DND-41 (cell line): Measurements from ENCODE around the gene IFT43.

Experiments
- ATAC-seq: fragments of 200-7000 bp; cut with Tn5 transposase; 3 replicates; pipeline ENCODE4 v1.9.1; 2021; ENCODE audit warnings: low read depth; ENCODE audit not compliant: insufficient read depth
- DNase-seq: peaks from one replicate; pipeline ENCODE4 v3.0.0-alpha.2; 2020
- H2AFZ ChIP-seq: 2 replicates; pipeline ENCODE4 v1.6.0; 2012; ENCODE audit warnings: low read depth, low read length
- H3K27ac ChIP-seq: 2 replicates; pipeline ENCODE4 v1.5.1; 2012; ENCODE audit warnings: low read length, inconsistent platforms
- H3K27me3 ChIP-seq: fragments of 200-600 bp; sonication (generic); 2 replicates; pipeline ENCODE4 v1.6.0; 2012; ENCODE audit warnings: low read length, mild to moderate bottlenecking, inconsistent platforms; ENCODE audit not compliant: insufficient read depth, poor library complexity
- H3K36me3 ChIP-seq: 2 replicates; pipeline ENCODE4 v1.5.1; 2012; ENCODE audit warnings: low read length, inconsistent platforms; ENCODE audit not compliant: insufficient read depth
- H3K4me1 ChIP-seq: 2 replicates; pipeline ENCODE4 v1.5.1; 2012; ENCODE audit warnings: mild to moderate bottlenecking, low read length; ENCODE audit not compliant: insufficient read depth
- H3K4me2 ChIP-seq: 2 replicates; pipeline ENCODE4 v1.6.0; 2012; ENCODE audit warnings: mild to moderate bottlenecking, moderate library complexity, low read length, inconsistent platforms; ENCODE audit not compliant: insufficient read depth
- H3K4me3 ChIP-seq, 2 experiments: fragments of 200-600 bp in 1 of 2; shearing (Covaris generic) in 1 of 2; 2 replicates each; pipeline ENCODE4 v1.5.1; 2012 to 2016; ENCODE audit warnings: inconsistent platforms in 2 of 2, low read length in 2 of 2, mild to moderate bottlenecking in 2 of 2, low read depth in 1 of 2, moderate library complexity in 1 of 2
- H3K79me2 ChIP-seq: 2 replicates; pipeline ENCODE4 v1.6.0; 2012; ENCODE audit warnings: low read length, inconsistent platforms; ENCODE audit not compliant: insufficient read depth
- H3K9ac ChIP-seq: 2 replicates; pipeline ENCODE4 v1.6.0; 2012; ENCODE audit warnings: low read depth, mild to moderate bottlenecking, inconsistent platforms, low read length, moderate library complexity
- H3K9me3 ChIP-seq: 2 replicates; pipeline ENCODE4 v1.5.1; 2012; ENCODE audit warnings: low read length, moderate library complexity, mild to moderate bottlenecking, inconsistent platforms; ENCODE audit not compliant: insufficient read depth, severe bottlenecking
- H4K20me1 ChIP-seq: 2 replicates; pipeline ENCODE4 v1.6.0; 2012; ENCODE audit warnings: low read length; ENCODE audit not compliant: insufficient read depth
- CTCF ChIP-seq: IDR thresholded peaks from 2 replicates; pipeline ENCODE4 v1.5.1; 2012; ENCODE audit warnings: borderline replicate concordance, low read length, moderate library complexity, mild to moderate bottlenecking; ENCODE audit not compliant: poor library complexity, severe bottlenecking; ENCODE audit errors: extremely low read depth
- EZH2 ChIP-seq: IDR thresholded peaks from 3 replicates; pipeline ENCODE4 v1.6.1; 2012; ENCODE audit warnings: borderline replicate concordance, low read depth, mild to moderate bottlenecking, moderate library complexity, low read length, inconsistent platforms; ENCODE audit not compliant: severe bottlenecking

Gene IFT43

GRCh38 chr14:76129851-76130576 lies 144.5 kb downstream of the IFT43 start:
- Histone ChIP-seq H3K79me2 (no peaks in the 10 kb centered on the region), H3K4me1 (peaks cover 6% of the 10 kb centered on the region; the same call in 1 of the 2 replicates), H3K4me2 (no peak overlapping the region), H3K9ac (no peak overlapping the region), H3K27ac (no peak overlapping the region), H3K36me3 (no peaks in the 10 kb centered on the region), H2AFZ (no peak overlapping the region), H4K20me1 (peaks cover 11% of the 10 kb centered on the region), H3K27me3 (no peaks in the 10 kb centered on the region), H3K4me3 (no peak overlapping the region), H3K9me3 (no peaks in the 10 kb centered on the region)
- ATAC-seq (no peak), DNase-seq (no peak)
- TF ChIP-seq CTCF (no peak), EZH2 (no peak)

GRCh38 chr14:76131071-76131965 lies 145.8 kb downstream of the IFT43 start:
- ATAC-seq (no peak), DNase-seq (no peak)
- Histone ChIP-seq H3K4me3 (no peak overlapping the region), H3K4me2 (no peak overlapping the region), H3K4me1 (peaks cover 6% of the 10 kb centered on the region; the same call in 1 of the 2 replicates), H4K20me1 (peaks cover 11% of the 10 kb centered on the region), H2AFZ (no peak overlapping the region), H3K9ac (no peak overlapping the region), H3K36me3 (no peaks in the 10 kb centered on the region), H3K27me3 (no peaks in the 10 kb centered on the region), H3K79me2 (no peaks in the 10 kb centered on the region), H3K9me3 (no peaks in the 10 kb centered on the region), H3K27ac (no peak overlapping the region)
- TF ChIP-seq CTCF: no peak

GRCh38 chr14:76133103-76133502 lies 147.5 kb downstream of the IFT43 start:
- Histone ChIP-seq H3K4me2 (0 out of 2 replicates have a peak overlapping the region, but pooled peaks have one; percentile 26), H3K9ac (no peak overlapping the region), H3K36me3 (no peaks in the 10 kb centered on the region), H3K79me2 (no peaks in the 10 kb centered on the region), H2AFZ (no peak overlapping the region), H3K9me3 (no peaks in the 10 kb centered on the region), H3K27ac (no peak overlapping the region), H3K27me3 (no peaks in the 10 kb centered on the region), H3K4me3 (no peak overlapping the region), H4K20me1 (peaks cover 11% of the 10 kb centered on the region), H3K4me1 (peaks cover 6% of the 10 kb centered on the region; the same call in 1 of the 2 replicates)
- TF ChIP-seq CTCF (no peak), EZH2 (no peak)
- peak; percentile 74 for ATAC-seq
- peak; percentile 56 for DNase-seq
